GM19463 (cell line): Measurements from ENCODE around the gene ODAD3.
"Not testable (repeated sequence)": the region's sequence is repeated elsewhere in the genome, so short reads cannot be mapped to it uniquely, and the experiment has no call there.

Experiments
- ATAC-seq: cut with Tn5 transposase; IDR thresholded peaks from one replicate; pipeline ENCODE4 v1.9.1; 2021; ENCODE audit warnings: mild to moderate bottlenecking, moderate library complexity; ENCODE audit not compliant: unreplicated experiment

Gene ODAD3

GRCh38 chr19:11461453-11461852 lies 26.5 kb upstream of the ODAD3 start:
- ATAC-seq: no peak

- no peak for ATAC-seq
Measured at GRCh38 chr19:11460207-11460606, 25.3 kb upstream of the ODAD3 start.

- ATAC-seq: not testable (repeated sequence)
Measured at GRCh38 chr19:11458912-11459311, 24.0 kb upstream of the ODAD3 start.

- no peak for ATAC-seq
Measured at GRCh38 chr19:11458236-11458900, 23.4 kb upstream of the ODAD3 start.

- no peak for ATAC-seq
Measured at GRCh38 chr19:11457831-11458230, 22.9 kb upstream of the ODAD3 start.

- ATAC-seq: no peak
Measured at GRCh38 chr19:11457115-11457514, 22.2 kb upstream of the ODAD3 start.

GRCh38 chr19:11456659-11457058 lies 21.7 kb upstream of the ODAD3 start:
- no peak for ATAC-seq

- ATAC-seq: not testable (repeated sequence)
Measured at GRCh38 chr19:11455233-11455554, 20.3 kb upstream of the ODAD3 start.

GRCh38 chr19:11453468-11454341 lies 18.8 kb upstream of the ODAD3 start:
- no peak for ATAC-seq

GRCh38 chr19:11452620-11453310 lies 17.8 kb upstream of the ODAD3 start:
- no peak for ATAC-seq

GRCh38 chr19:11451871-11452619 lies 17.1 kb upstream of the ODAD3 start:
- ATAC-seq: no peak

- ATAC-seq: no peak
Measured at GRCh38 chr19:11451327-11451870, 16.5 kb upstream of the ODAD3 start.

- ATAC-seq: no peak
Measured at GRCh38 chr19:11450570-11451326, 15.8 kb upstream of the ODAD3 start.

- no peak for ATAC-seq
Measured at GRCh38 chr19:11448923-11449554, 14.1 kb upstream of the ODAD3 start.

GRCh38 chr19:11448410-11448809 lies 13.5 kb upstream of the ODAD3 start:
- ATAC-seq: no peak

- no peak for ATAC-seq
Measured at GRCh38 chr19:11447347-11448262, 12.7 kb upstream of the ODAD3 start.

GRCh38 chr19:11446652-11447301 lies 11.9 kb upstream of the ODAD3 start:
- no peak for ATAC-seq

GRCh38 chr19:11446271-11446651 lies 11.3 kb upstream of the ODAD3 start:
- no peak for ATAC-seq
